Measurements from ENCODE around the gene SPDL1.

Gene SPDL1

GRCh38 chr5:169629847-169630548 is 46.4 kb downstream of the SPDL1 start:
- no peak for DNase-seq (ENCODE audit: low spot score)

- DNase-seq (ENCODE audit: low spot score) = no peak
These were observed 47.8 kb downstream of the SPDL1 start for GRCh38 chr5:169631360-169631759.

- no peak for DNase-seq (ENCODE audit: low spot score)
These were observed 49.4 kb downstream of the SPDL1 start for GRCh38 chr5:169632946-169633345.

- DNase-seq (ENCODE audit: low spot score) = no peak
These were observed 51.0 kb downstream of the SPDL1 start for GRCh38 chr5:169634606-169635005.

- no peak for DNase-seq (ENCODE audit: low spot score)
These were observed 52.4 kb downstream of the SPDL1 start for GRCh38 chr5:169635936-169636335.

GRCh38 chr5:169636477-169637084 is 53.0 kb downstream of the SPDL1 start:
- DNase-seq (ENCODE audit: low spot score) = no peak

GRCh38 chr5:169637085-169637548 is 53.5 kb downstream of the SPDL1 start, which contains the start of gene DOCK2:
TSS of gene DOCK2 (plus strand) at chr5:169637275. CDS start at chr5:169637327, 52 bp downstream.
- peak; percentile 64 for DNase-seq (ENCODE audit: low spot score)

- peak; percentile 76 for DNase-seq (ENCODE audit: low spot score)
These were observed 54.1 kb downstream of the SPDL1 start for GRCh38 chr5:169637549-169638121.

- DNase-seq (ENCODE audit: low spot score) = no peak
These were observed 57.7 kb downstream of the SPDL1 start for GRCh38 chr5:169641253-169641652.

GRCh38 chr5:169646856-169647255 is 63.3 kb downstream of the SPDL1 start:
- no peak for DNase-seq (ENCODE audit: low spot score)

GRCh38 chr5:169647566-169647965 is 64.0 kb downstream of the SPDL1 start:
- DNase-seq (ENCODE audit: low spot score) = no peak

- no peak for DNase-seq (ENCODE audit: low spot score)
These were observed 65.2 kb downstream of the SPDL1 start for GRCh38 chr5:169648725-169649310.

GRCh38 chr5:169649486-169649885 is 65.9 kb downstream of the SPDL1 start:
- DNase-seq (ENCODE audit: low spot score) = peak; percentile 50

- peak; percentile 58 for DNase-seq (ENCODE audit: low spot score)
These were observed 67.2 kb downstream of the SPDL1 start for GRCh38 chr5:169650701-169651331.

- no peak for DNase-seq (ENCODE audit: low spot score)
These were observed 68.0 kb downstream of the SPDL1 start for GRCh38 chr5:169651526-169651925.

GRCh38 chr5:169652057-169652456 is 68.5 kb downstream of the SPDL1 start:
- DNase-seq (ENCODE audit: low spot score) = no peak

- no peak for DNase-seq (ENCODE audit: low spot score)
These were observed 69.5 kb downstream of the SPDL1 start for GRCh38 chr5:169653091-169653490.

All from CD4-positive, alpha-beta T cell treated with Interleukin-15 for 4 hours (primary cell).